IPS DF 6.9 (cell line): Measurements from ENCODE around the gene MEP1A.
A peak's percentile ranks its signal among the peaks of the same experiment; 100 is the strongest.
"Not testable (repeated sequence)": the region's sequence is repeated elsewhere in the genome, so short reads cannot be mapped to it uniquely, and the experiment has no call there.

Experiments used
- DNase-seq: peaks from one replicate; pipeline ENCODE4 v3.0.0-alpha.2; 2013; ENCODE audit warnings: low read depth, low spot score
- H3K27ac ChIP-seq: one replicate; pipeline ENCODE4 v1.5.1; 2013; ENCODE audit warnings: low read length, control low read depth
- H3K27me3 ChIP-seq: 2 replicates; pipeline ENCODE4 v1.6.1; 2013; ENCODE audit warnings: mild to moderate bottlenecking, low read length; ENCODE audit not compliant: control insufficient read depth, insufficient read depth
- H3K36me3 ChIP-seq: 2 replicates; pipeline ENCODE4 v1.6.1; 2013; ENCODE audit warnings: low read length; ENCODE audit not compliant: control insufficient read depth, insufficient read depth
- H3K4me1 ChIP-seq: 2 replicates; pipeline ENCODE4 v1.6.1; 2013; ENCODE audit warnings: low read length; ENCODE audit not compliant: control insufficient read depth, insufficient read depth
- H3K4me3 ChIP-seq: 2 replicates; pipeline ENCODE4 v1.5.1; 2013; ENCODE audit warnings: mild to moderate bottlenecking, low read length
- H3K9me3 ChIP-seq: 2 replicates; pipeline ENCODE4 v1.6.1; 2013; ENCODE audit warnings: low read length, inconsistent platforms; ENCODE audit not compliant: control insufficient read depth, insufficient read depth
- WGBS: extraction: QIAGEN DNeasy Blood & Tissue Kit; methylation state at CpG from one replicate; pipeline ENCODE4 v1.1.7; 2013; ENCODE audit warnings: mixed read lengths, missing lambda C conversion rate; ENCODE audit not compliant: insufficient read length, insufficient coverage; 5-methylcytosine and 5-hydroxymethylcytosine counted together

Gene MEP1A

GRCh38 chr6:46834257-46834916 is 41.2 kb downstream of the MEP1A start:
- H3K9me3 ChIP-seq, H3K27ac ChIP-seq, H3K4me3 ChIP-seq, H3K36me3 ChIP-seq, DNase-seq, H3K4me1 ChIP-seq, H3K27me3 ChIP-seq: not testable (repeated sequence)
- no CpG with 5 or more reads among the region's 7 CpGs for WGBS

DNA sequence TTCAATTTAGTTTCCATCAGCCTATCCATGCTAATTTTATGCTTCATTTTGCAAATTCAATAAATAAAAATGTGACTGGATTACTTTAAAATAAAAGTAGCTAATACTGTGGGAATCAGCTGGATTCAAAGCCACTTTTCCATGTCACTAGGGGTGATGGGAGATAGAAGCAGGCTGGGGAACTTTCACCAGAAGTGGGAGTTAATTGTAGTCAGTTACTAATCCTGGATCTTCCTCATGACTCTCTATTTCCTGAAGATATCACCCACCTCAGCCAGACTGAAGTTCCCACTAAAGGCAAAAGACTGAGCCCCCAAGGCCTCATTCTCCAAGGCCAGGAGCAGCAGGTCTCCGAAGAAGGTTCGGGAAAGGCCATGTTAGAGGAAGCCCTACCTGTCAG is 41.8 kb downstream of the MEP1A start:
- not testable (repeated sequence) for H3K4me3 ChIP-seq, H3K27me3 ChIP-seq, DNase-seq, H3K9me3 ChIP-seq, H3K4me1 ChIP-seq, H3K36me3 ChIP-seq, H3K27ac ChIP-seq
- WGBS: no CpG with 5 or more reads among the region's 2 CpGs

- no peaks in the 10 kb centered on the region for H3K4me1 ChIP-seq
- DNase-seq: no peak
- H3K27ac ChIP-seq: no peak overlapping the region
- WGBS: no CpG with 5 or more reads among the region's 2 CpGs
- no peaks in the 10 kb centered on the region for H3K36me3 ChIP-seq
- H3K4me3 ChIP-seq: no peak overlapping the region
- no peaks in the 10 kb centered on the region for H3K27me3 ChIP-seq
- H3K9me3 ChIP-seq: no peaks in the 10 kb centered on the region
These were observed 44.8 kb downstream of the MEP1A start for GRCh38 chr6:46838033-46838432.

DNA sequence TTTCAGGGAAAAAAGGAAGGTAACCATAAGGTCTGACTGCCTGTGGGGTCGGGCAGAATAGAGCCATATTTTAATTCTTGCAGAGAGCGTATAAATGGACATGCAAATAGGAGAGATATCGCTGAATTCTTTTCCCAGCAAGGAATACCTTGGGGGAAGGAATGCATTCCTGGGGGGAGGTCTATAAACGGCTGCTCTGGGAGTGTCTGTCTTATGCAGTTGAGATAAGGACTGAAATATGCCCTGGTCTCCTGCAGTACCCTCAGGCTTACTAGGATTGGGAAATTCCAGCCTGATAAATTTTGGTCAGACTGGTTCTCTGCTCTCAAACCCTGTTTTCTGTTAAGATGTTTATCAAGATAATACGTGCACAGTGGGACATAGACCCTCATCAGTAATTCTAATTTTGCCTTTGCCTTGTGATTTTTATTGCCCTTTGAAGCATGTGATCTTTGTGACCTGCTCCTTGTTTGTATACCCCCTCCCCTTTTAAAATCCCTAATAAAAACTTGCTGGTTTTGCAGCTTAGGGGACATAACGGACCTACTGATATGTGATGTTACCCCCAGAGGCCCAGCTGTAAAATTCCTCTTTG is 49.2 kb downstream of the MEP1A start:
- no CpG with 5 or more reads among the region's 6 CpGs for WGBS
- DNase-seq, H3K27ac ChIP-seq, H3K36me3 ChIP-seq, H3K4me1 ChIP-seq, H3K27me3 ChIP-seq, H3K4me3 ChIP-seq, H3K9me3 ChIP-seq: not testable (repeated sequence)

DNA sequence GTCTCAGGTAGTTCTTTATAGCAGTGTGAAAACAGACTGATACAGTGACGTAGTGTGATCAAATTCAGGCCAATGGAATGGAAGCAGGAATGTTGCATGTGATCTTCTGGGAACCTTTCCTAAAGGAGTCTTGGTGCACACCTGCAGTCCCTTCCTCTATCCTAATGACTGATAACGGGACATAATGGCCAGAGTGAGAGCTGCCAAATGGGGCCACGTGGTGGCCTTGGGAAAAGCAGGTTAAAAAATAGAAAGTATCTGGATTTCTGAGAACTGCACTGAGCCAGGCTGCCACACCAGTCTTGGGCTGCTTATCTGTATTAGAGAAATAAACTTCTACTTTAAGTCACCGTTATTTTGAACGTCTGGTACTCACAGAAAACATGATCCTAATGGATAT is 51.9 kb downstream of the MEP1A start:
- no CpG with 5 or more reads among the region's 5 CpGs for WGBS
- no peaks in the 10 kb centered on the region for H3K9me3 ChIP-seq

GRCh38 chr6:46848684-46849360 is 55.6 kb downstream of the MEP1A start:
- Histone ChIP-seq H3K27ac (no peak overlapping the region), H3K27me3 (no peaks in the 10 kb centered on the region), H3K4me3 (no peak overlapping the region), H3K4me1 (no peaks in the 10 kb centered on the region), H3K36me3 (no peaks in the 10 kb centered on the region), H3K9me3 (no peaks in the 10 kb centered on the region)
- no CpG with 5 or more reads among the region's 25 CpGs for WGBS
- peak; percentile 60 for DNase-seq

More for the DNA sequence above, 51.9 kb downstream of the MEP1A start:
- no peak overlapping the region for H3K4me3 ChIP-seq
- no peaks in the 10 kb centered on the region for H3K4me1 ChIP-seq
- H3K27me3 ChIP-seq: no peaks in the 10 kb centered on the region
- no peak overlapping the region for H3K27ac ChIP-seq
- no peaks in the 10 kb centered on the region for H3K36me3 ChIP-seq
- no peak for DNase-seq

DNA sequence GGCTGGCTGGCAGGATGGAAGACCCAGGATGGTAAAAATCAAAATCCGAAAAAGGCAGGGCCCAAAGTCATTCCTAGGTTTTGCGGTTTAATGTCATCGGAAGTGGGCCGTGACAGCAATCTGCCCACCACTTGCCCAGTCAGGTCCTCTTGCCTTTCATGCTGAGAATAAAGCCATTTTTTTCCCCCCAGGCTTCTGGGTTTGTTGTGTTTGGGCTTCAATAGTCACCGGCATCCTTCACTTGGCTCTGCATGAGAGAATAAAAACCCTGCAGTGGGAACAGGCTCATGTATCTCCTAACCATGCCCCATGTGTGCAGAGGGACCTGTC is 56.1 kb downstream of the MEP1A start:
- no peaks in the 10 kb centered on the region for H3K27me3 ChIP-seq
- H3K9me3 ChIP-seq: no peaks in the 10 kb centered on the region
- no peaks in the 10 kb centered on the region for H3K36me3 ChIP-seq
- WGBS: no CpG with 5 or more reads among the region's 5 CpGs
- no peak for DNase-seq
- H3K4me3 ChIP-seq: no peak overlapping the region
- no peaks in the 10 kb centered on the region for H3K4me1 ChIP-seq
- H3K27ac ChIP-seq: no peak overlapping the region

DNA sequence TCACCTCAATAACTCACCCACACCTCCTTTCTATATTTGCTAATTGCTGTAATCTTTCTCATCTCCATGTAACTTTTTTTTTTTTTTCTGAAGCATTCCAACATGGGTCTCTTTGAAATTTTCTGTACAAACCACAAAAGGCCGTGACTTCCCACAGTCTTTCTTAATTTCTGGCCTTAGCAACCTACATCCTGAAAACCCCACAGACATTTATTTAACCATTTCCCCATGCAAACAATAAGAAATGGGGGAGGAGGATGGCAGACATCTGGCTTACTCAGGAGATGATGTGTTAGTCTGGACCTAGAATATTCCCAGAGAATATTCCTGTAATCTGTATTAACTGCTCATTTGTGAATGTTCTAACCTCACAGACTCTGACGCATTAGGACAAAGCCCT is 57.6 kb downstream of the MEP1A start:
- DNase-seq: no peak
- Histone ChIP-seq H3K27me3 (no peaks in the 10 kb centered on the region), H3K4me1 (no peaks in the 10 kb centered on the region), H3K4me3 (no peak overlapping the region), H3K27ac (no peak overlapping the region), H3K9me3 (no peaks in the 10 kb centered on the region), H3K36me3 (no peaks in the 10 kb centered on the region)
- WGBS: no CpG with 5 or more reads among the region's 2 CpGs

DNA sequence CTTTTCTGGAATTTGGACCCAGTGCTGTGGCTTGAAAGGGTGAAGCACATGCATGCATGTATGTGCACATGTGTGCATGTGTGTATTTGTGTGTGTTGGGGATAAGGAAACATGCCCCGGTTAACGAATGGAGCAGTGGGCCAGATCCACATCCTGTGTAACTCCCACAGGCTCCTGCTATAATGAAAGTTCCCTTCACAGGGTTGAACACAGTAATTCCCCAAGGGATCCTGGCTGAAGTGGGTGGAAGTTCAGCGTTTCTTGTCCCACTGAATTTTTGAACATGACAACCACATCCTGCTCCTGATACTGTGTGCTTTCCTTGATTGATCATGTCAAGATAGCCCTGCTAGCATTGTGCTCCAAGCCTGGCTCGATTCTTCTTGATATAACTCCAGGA is 58.4 kb downstream of the MEP1A start:
- WGBS: no CpG with 5 or more reads among the region's 4 CpGs
- not testable (repeated sequence) for H3K36me3 ChIP-seq

GRCh38 chr6:46855966-46856365 is 62.8 kb downstream of the MEP1A start:
- not testable (repeated sequence) for H3K27me3 ChIP-seq, H3K4me3 ChIP-seq, H3K9me3 ChIP-seq, H3K27ac ChIP-seq, DNase-seq, H3K4me1 ChIP-seq, H3K36me3 ChIP-seq
- WGBS: no CpG with 5 or more reads among the region's 1 CpG

More for the DNA sequence above, 58.4 kb downstream of the MEP1A start:
- not testable (repeated sequence) for H3K27me3 ChIP-seq, H3K4me1 ChIP-seq, DNase-seq, H3K9me3 ChIP-seq, H3K27ac ChIP-seq, H3K4me3 ChIP-seq

DNA sequence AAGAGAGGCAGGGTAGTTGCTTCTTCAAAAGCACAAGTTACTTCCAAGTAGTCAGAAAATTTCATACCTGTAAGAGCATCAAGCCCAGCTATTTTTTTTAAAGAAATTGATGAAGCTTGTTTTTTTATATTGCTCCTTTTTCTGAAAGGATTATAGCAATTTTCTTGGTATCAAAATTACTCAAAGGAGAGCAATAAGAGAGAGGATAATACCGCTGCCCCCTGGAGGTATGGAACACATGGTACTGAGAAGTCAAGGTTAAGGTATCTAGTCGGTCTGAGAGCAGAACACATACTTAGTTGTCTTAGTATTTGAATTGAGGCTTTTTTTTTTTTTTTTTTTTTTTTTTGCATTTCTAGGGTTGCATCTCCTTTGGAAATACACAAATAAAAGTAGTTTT is 69.2 kb downstream of the MEP1A start:
- WGBS: no CpG with 5 or more reads among the region's 2 CpGs
- DNase-seq: no peak
- Histone ChIP-seq H3K4me3 (no peak overlapping the region), H3K27me3 (no peaks in the 10 kb centered on the region), H3K9me3 (no peaks in the 10 kb centered on the region), H3K27ac (no peak overlapping the region), H3K4me1 (no peaks in the 10 kb centered on the region), H3K36me3 (no peaks in the 10 kb centered on the region)
